Ramos (cell line): ENCODE data around the gene GRK6.

Source experiments
- in situ Hi-C: fragments of 300-500 bp; cut with MboI; formaldehyde crosslinking; loops from one replicate; pipeline ENCODE4 v1.14.3; 2022; ENCODE audit warnings: low sequenced_read_pairs; ENCODE audit not compliant: unreplicated experiment

GRK6 gene

DNA sequence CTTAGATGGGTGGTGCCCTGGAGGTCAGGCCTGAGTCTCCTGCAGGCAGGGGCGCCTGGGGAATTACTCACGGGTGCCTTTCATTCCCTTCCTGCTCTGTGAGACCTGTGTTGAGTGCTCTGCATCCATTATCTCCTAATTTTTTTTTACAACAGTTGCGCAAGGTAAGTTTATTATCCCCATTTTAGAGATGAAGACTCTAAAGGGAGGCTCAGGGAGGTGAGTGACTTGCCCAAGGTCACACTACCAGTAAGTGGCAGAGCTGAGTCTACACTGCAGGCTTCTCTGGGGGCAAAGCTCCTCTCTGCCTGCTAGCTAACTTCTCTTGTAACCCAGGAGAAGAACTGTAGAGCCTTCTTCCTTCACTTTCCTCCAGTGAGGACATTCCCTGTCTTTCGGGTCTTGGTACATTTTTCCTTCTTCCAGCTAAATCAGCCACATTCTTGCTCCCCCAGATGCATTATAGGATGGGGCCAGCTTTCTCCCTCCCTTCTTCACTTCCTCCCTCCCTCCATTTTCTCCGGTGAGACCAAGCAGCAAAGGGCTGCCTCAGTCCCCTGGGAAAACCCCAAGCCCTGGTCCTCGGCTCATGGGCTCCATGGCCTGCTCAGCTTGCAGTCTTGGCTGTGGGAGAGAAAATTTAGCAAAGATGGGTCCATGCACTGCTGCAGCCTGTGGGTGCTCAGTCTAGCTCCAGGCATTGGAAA, 21.9 kb downstream of the GRK6 start:
- in situ Hi-C loops, result loop anchor here (10.0 kb wide), 1 partner anchor 54 kb away; no protein-coding TSS in a partner anchor

- in situ Hi-C loops, result loop anchor here (10.0 kb wide), 1 partner anchor 55 kb away; no protein-coding TSS in a partner anchor
Measured at GRCh38 chr5:177449140-177450061, 22.9 kb downstream of the GRK6 start.

- in situ Hi-C loops, result no loop called here
Measured at GRCh38 chr5:177450667-177451424, 24.4 kb downstream of the GRK6 start.

DNA sequence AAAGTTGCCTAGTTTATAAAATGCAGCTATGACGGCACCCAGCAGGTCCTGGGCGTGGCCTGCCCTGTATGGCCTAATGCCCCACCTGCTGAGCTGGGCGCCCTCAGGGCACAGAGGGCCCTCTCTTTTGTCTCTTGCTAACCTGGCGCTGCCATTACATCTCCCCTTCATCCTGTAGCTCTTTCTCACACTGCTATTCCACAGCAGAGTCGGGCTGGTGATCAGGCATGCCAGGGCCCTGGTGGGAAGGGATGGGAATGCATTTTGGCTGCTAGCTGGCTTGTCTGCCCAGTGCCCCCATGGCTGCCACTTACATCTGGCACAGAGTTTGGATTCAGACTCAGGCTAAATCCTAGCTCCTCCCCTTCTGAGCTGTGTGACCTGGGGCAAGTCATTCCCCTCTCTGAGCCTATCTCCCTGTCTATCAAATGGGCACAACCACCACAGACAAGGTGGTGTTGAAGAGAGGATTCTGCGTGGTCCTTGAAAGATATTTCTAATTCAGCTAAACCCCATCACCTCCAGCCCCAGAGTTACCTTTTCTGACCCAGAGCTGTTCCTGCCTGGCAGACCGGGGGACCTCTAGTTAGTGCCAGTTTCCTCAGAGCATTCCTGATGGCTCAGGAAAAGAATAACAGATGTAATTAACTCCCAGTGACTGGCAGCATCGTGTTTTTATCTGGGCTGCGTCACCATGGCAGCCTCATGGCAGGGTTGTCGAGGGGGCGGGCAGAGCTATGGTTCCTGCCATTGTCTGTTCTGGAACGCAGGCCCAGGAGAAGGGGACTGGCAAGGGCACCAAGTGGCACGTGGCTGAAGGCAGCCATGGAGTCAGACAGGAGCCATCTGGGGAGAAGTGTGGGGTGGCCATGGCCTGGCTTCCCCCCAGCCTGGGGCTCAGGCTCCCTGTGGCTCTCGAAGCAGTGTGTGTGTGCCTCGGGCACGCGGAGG, 26.5 kb downstream of the GRK6 start:
- in situ Hi-C loops, result no loop called here

DNA sequence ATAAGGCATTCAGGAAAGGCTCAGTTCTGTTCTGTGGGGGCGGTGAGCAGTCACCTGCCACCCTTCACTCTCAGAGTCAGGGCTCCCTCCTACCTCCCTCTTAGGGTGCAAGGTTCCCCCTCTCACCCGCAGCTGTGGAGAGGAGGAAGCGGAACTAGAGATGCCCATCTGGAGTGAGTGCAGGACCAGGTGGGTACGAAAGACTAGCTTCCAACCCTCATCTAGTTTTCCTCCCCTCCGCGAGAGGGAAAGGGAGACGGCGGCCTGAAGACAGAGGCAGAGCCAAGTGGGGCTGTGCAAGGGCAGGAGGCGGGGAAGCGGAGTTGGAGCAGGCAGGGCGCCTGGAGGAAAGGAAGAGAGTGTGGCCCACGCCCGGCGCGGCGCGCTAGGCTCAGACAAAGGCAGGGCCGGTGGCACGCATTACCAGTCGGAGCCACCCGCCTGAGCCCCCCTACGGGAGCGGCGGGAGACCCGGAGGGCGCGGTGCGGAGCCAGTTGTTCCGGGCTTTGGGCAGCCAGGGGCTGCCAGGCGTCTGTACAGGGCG, 27.4 kb downstream of the GRK6 start:
- in situ Hi-C loops, result no loop called here

DNA sequence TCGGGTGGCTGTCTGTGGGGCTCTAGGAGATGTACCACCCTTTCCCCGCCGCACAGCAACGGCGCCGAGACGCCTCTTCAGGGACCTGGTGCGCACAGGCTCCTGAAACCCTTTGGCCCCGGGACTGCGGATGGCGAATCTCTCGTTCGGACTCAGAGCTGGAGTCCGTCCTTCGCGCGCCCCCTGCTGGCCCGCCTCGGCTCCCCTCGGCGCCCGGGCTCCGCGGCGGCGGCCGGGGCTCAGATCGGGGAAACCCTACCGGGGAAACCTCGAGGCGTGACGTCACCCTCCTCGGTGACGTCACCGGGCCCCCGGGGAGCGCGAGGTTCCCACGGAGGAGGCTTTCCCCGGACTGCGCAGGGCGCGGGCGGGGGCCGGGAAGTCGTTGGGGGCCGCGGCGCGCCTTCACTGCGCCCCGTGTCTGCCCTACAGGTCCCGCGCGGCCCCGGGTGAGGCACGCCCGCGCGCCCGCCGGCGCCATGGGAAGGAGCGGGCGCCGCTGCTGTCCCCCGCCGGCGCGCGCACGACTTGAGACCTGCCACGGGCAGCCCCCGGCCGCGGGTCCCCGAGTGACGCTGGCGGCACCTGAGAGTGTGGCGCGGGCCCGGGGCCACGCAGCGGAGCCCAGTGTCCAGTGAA, 28.0 kb downstream of the GRK6 start:
- in situ Hi-C loops, result loop anchor here (5.0 kb wide), 1 partner anchor 142 kb away; the partner anchor contains the start of gene MXD3

DNA sequence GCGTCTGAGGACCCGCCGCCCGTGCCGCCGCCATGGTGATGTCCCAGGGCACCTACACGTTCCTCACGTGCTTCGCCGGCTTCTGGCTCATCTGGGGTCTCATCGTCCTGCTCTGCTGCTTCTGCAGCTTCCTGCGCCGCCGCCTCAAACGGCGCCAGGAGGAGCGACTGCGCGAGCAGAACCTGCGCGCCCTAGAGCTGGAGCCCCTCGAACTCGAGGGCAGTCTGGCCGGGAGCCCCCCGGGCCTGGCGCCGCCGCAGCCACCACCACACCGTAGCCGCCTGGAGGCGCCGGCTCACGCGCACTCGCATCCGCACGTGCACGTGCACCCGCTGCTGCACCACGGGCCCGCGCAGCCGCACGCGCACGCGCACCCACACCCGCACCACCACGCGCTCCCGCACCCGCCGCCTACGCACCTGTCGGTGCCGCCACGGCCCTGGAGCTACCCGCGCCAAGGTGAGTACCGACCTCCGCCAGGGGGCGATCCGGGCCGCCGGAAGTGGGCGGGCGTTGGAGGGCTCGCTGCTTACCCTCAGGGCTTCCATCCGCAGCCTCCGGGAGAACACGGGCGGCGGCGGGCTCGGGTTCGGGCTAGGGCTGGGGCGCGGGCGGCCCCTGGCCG, 28.7 kb downstream of the GRK6 start:
- in situ Hi-C loops, result loop anchor here (5.0 kb wide), 1 partner anchor 143 kb away; the partner anchor contains the start of gene MXD3

DNA sequence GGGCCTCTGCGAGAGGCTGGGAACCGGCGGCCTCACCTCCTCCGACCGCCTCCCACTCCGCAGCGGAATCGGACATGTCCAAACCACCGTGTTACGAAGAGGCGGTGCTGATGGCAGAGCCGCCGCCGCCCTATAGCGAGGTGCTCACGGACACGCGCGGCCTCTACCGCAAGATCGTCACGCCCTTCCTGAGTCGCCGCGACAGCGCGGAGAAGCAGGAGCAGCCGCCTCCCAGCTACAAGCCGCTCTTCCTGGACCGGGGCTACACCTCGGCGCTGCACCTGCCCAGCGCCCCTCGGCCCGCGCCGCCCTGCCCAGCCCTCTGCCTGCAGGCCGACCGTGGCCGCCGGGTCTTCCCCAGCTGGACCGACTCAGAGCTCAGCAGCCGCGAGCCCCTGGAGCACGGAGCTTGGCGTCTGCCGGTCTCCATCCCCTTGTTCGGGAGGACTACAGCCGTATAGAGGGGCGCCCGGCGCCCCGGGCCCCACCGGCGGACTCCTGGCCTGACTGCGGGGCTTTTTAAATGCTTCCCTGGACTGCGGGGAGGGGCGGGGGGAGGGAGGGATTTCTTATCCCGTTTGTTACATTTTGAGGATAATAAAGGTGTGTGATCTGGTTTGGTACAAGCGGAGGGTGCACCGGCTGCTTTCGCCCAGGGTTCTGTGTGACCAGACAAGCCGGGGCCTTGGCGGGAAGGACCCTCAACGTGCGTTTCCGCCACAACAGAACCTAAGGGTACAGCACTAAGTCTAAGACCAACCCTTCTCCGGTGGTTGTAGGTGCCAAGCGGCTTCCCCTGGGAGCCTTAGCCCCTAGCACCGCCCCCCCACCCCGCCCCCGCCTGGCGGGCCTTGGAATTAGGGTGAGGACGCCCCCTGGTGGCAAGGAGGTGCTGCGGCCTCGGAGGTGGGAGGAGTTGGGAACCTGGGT, 29.4 kb downstream of the GRK6 start:
- in situ Hi-C loops, result loop anchor here (5.0 kb wide), 1 partner anchor 144 kb away; the partner anchor contains the start of gene MXD3

GRCh38 chr5:177456591-177456964, 30.1 kb downstream of the GRK6 start:
- in situ Hi-C loops, result loop anchor here (5.0 kb wide), 1 partner anchor 144 kb away; the partner anchor contains the start of gene MXD3

GRCh38 chr5:177456976-177457851, 30.7 kb downstream of the GRK6 start:
- in situ Hi-C loops, result loop anchor here (5.0 kb wide), 1 partner anchor 145 kb away; the partner anchor contains the start of gene MXD3

DNA sequence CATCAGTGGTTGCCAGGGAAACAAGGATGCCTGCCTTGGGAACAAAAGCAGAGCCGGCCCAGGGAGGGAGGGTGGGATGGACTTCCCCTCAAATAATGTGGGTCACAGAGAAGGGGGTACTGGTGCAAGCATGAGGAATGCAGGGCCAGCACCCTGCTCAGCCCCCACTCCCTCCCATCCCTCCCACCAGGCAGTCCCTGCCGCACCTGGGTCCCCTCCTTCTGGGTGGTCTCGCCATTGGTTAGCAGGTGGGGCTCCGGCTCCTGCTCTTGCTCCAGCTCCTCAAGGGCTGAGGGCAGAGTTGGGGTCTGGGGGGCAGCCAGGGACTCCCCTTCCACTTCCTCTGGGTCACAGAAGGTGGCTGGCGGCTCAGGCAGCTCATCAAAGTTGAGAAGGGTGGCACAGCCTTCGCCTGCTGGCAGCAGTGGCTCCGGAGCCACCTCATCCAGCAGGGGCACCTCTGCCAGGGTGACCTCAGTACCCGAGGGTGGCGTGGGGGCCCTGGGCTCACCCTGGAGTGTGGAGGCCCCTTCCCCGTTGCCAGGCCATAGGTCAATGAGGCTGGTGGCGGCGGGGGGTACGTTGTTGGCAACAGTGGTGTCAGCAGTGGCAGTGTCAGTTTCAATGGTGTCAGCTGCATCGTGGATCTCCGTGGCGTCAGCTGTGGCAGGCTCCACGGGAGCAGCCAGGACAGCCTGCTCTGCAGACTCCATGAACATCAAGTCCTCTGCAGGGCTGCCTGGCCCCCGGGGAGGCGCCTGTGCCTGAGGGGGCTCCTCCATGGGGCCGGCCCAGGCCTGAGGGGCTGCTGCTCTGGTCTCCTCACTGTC, 31.6 kb downstream of the GRK6 start:
- in situ Hi-C loops, result loop anchor here (5.0 kb wide), 1 partner anchor 146 kb away; the partner anchor contains the start of gene MXD3

- in situ Hi-C loops, result loop anchor here (5.0 kb wide), 1 partner anchor 147 kb away; the partner anchor contains the start of gene MXD3
Measured at GRCh38 chr5:177458912-177459350, 32.5 kb downstream of the GRK6 start.

DNA sequence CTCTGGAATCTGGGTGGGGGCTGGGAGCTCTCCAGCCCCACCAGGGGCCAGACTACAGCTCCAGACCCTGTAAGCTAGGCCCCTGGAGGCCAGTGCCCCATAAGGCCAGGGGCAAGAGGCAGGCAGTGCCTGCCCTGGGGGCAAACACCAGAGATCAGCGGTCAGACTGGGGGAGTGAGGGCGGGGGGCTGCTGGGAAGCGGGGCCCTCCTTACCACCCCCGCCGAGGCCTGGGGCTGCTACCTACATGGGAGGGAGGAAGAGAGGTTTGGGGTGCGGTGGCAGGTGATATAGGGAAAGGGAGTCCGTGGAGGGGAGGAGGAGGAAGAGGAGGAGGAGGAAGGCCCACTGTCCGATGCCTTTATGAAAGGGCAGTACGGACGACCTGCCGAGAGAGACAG, 32.9 kb downstream of the GRK6 start:
- in situ Hi-C loops, result loop anchor here (5.0 kb wide), 1 partner anchor 147 kb away; the partner anchor contains the start of gene MXD3

GRCh38 chr5:177459819-177460628, 33.5 kb downstream of the GRK6 start:
- in situ Hi-C loops, result loop anchor here (5.0 kb wide), 1 partner anchor 148 kb away; the partner anchor contains the start of gene MXD3
